Fibroblast of peridontal ligament (primary cell): Measurements from ENCODE around the gene HAPLN1.

Experiments used
- DNase-seq: peaks from one replicate; pipeline ENCODE4 v3.0.0-alpha.2; 2010; ENCODE audit errors: extremely low read depth

Gene HAPLN1

DNA sequence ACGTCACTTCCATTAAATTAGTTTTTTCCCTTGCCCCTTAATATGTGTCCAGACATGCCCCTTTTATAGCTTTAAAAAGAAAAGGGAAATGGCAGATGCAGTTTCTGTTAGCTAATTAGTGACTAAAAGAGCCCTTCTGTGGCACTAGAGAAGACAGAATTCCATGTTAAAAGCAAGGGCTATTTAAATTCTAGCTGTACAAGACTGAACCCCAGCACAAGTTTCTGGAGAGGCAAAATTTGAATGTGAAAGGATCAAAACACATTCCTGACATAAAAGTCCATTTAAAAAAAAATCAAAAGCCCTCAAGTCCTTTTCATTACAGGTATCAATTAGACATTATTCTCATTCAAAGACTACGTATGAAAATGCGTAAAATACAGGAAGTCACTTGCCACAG, 78.7 kb downstream of the HAPLN1 start:
- DNase-seq: no peak

DNA sequence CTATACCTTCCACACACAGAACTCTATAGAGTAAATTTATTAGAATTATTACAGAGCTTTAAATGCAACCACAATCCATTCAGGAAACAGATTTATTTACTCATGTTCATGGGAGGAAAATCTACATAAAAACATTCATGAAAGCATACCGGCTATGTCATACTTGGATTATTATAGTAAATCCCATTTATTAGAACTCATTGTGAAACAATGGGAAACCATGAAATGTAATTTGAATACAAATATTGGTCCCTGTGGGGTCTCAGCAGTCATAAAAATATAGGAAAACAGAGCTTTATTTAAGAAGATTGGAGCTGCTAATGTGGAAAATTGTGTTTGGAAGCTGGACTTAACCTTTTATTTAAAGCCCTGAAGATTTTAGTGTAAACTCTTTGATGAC, 80.7 kb downstream of the HAPLN1 start:
- no peak for DNase-seq

DNA sequence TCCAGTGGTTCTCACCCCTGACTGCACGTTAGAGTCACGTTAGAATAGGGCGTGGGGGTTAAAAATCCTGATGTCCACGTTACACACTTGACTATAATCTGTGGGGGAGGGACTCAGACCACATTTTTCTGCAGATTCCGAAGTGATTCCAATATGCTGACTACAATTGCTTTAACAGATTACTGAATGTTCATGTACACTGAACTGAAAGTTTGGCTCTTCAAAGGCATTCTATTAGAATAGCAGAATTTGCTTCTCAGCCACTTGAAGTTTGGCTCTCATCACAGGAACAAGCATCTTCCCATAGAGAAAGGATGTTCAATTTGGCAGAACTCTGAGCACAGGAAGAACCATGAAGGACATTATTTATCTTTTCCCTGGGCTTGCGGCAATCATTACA, 84.5 kb downstream of the HAPLN1 start:
- DNase-seq: peak; percentile 54

DNA sequence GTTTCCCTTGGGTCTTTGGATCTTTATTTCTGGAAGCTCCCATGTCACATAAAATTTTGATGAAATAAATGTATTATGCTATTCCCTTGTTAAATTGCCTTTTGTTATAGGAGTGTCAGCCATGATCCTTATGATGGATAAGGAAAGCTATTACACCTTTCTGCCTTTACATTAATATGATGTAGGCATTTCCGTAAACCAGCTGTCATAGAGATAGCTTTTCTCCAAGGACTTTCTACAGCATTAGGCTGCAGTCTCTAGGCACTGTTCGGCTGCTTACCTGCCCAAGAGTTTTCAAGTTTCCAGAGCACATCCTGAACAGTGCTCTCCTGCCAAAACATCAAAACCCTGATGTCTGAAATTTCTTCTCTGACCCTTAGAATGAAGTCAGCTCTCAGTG, 87.4 kb downstream of the HAPLN1 start:
- DNase-seq: no peak

DNA sequence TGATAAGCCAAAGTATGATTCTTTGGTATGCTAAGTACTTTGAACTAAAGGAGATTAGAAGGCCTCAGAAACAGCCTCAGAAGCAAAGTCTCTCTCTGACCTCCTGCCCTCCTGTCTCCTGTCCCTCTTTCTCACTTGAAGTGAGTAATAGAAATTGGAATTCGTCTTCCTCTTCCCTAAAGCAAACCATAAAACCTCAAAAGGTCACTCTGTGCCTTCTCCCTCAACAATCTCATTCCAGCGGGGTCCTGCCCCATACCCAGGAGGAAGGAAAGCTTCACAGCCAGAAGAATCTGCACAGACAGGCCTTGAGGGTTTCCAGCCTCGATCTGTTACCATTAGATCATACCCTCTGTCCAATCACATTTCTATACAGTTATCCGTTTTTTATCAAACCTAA, 87.8 kb downstream of the HAPLN1 start:
- peak; percentile 56 for DNase-seq

GRCh38 chr5:83628360-83628759, 92.3 kb downstream of the HAPLN1 start:
- no peak for DNase-seq

- DNase-seq: no peak
Measured at GRCh38 chr5:83614841-83615240, 105.8 kb downstream of the HAPLN1 start.

DNA sequence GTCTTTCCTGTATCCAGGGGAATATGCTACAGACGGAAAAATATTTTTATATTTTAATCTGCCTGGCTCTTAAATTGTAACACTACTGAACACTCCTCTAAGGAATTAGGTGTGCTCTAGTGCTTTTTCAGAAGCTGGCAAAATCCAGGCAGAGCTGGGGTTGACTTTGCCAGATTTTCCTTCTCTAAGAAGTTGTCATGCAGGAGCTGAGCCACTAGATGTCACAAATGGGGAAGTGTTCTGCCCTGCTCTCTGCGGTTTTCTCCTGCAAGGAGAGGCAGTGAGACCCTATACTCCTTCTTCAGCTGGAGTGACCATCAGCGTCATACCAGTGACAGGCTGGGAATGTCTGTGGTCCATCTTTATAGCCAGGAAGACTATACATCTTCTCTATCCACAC, 112.5 kb downstream of the HAPLN1 start:
- DNase-seq: peak; percentile 57

DNA sequence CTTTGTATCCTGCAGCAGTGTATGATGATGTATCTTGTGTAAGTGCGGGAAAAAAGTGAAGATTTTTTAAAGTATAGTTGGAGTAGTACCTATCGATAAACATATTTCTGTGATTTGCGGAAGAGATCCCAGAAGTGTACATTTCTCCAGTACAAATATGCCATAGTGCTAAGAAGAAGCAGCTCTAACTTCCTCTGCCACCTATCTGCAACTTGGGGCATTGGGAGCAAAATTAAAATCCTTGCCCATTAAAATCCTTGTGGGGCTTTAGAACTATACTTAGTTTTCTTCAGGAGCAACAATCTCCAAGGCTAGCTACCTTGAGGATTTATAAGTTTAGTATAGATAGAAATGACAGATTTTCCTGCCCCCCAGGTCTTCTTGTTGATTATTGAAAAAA, 125.4 kb downstream of the HAPLN1 start:
- no peak for DNase-seq

- DNase-seq: peak; percentile 56
Measured at GRCh38 chr5:83590966-83591365, 129.7 kb downstream of the HAPLN1 start.

- no peak for DNase-seq
Measured at GRCh38 chr5:83589786-83590185, 130.9 kb downstream of the HAPLN1 start.
